ENCODE data around the gene KCNQ5. TPM values are rescaled to one million over a fixed set of nuclear protein-coding genes. Genes with fewer than 3 reads are reported as not detected.

The KCNQ5 gene
- total RNA-seq, 1 experiment from 2014 or later: 2.0 TPM

GRCh38 chr6:73180076-73180738 lies 558.3 kb downstream of the KCNQ5 start (continued):
- TF ChIP-seq E2F5 (CRISPR knock-in tag; IDR thresholded peaks at IDR 0.05) (no peak), ELF4 (CRISPR knock-in tag; IDR thresholded peaks at IDR 0.05; ENCODE audit: low read depth) (no peak)

GRCh38 chr6:73180763-73181619 lies 559.1 kb downstream of the KCNQ5 start:
- peaks cover 18% of the 10 kb centered on the region for H3K4me1 Mint-ChIP-seq
- POLR2A ChIA-PET: no interaction called here
- peak; percentile 84 for ATAC-seq
- H3K4me3 Mint-ChIP-seq: no peak overlapping the region
- DNase-seq (ENCODE audit: low spot score): no peak
- no peaks in the 10 kb centered on the region for H3K27me3 Mint-ChIP-seq (ENCODE audit: low read depth)
- TF ChIP-seq SP1 (CRISPR knock-in tag; conservative IDR thresholded peaks at IDR 0.05): no peak
- peak; percentile 80 for TF ChIP-seq CTCF (IDR thresholded peaks at IDR 0.05)
- TF ChIP-seq MLX (CRISPR knock-in tag; IDR thresholded peaks at IDR 0.05): no peak
- H3K9me3 Mint-ChIP-seq: no peaks in the 10 kb centered on the region
- H3K36me3 Mint-ChIP-seq: no peaks in the 10 kb centered on the region
- no peak overlapping the region for H3K27ac Mint-ChIP-seq
- CTCF ChIA-PET: interaction anchor here (0.6 to 1.0 kb wide), 2 partner anchors 11 to 27 kb away, joined by 3 read pairs; no protein-coding TSS in a partner anchor

GRCh38 chr6:73182021-73182607 lies 560.2 kb downstream of the KCNQ5 start:
- no peaks in the 10 kb centered on the region for H3K36me3 Mint-ChIP-seq
- no peak overlapping the region for H3K4me3 Mint-ChIP-seq
- peaks cover 18% of the 10 kb centered on the region for H3K4me1 Mint-ChIP-seq
- H3K9me3 Mint-ChIP-seq: no peaks in the 10 kb centered on the region
- no peaks in the 10 kb centered on the region for H3K27me3 Mint-ChIP-seq (ENCODE audit: low read depth)
- H3K27ac Mint-ChIP-seq: no peak overlapping the region
- no peak for ATAC-seq
- ChIA-PET CTCF (interaction anchor here (0.9 to 1.0 kb wide), 2 partner anchors 48 to 207 kb away, joined by 3 to 5 read pairs; no protein-coding TSS in a partner anchor), POLR2A (no interaction called here)
- DNase-seq (ENCODE audit: low spot score): no peak
- TF ChIP-seq RELA (CRISPR knock-in tag; IDR thresholded peaks at IDR 0.05; ENCODE audit: borderline replicate concordance) (no peak), E2F1 (CRISPR knock-in tag; IDR thresholded peaks at IDR 0.05) (no peak), AFF4 (CRISPR knock-in tag; IDR thresholded peaks at IDR 0.05; ENCODE audit: borderline replicate concordance) (no peak), FOXP4 (CRISPR knock-in tag; IDR thresholded peaks at IDR 0.05) (no peak), ZNF219 (CRISPR knock-in tag; IDR thresholded peaks at IDR 0.05; ENCODE audit: borderline replicate concordance) (no peak), NFE2L1 (CRISPR knock-in tag; IDR thresholded peaks at IDR 0.05) (no peak), USF2 (CRISPR knock-in tag; IDR thresholded peaks at IDR 0.05) (no peak), AR (CRISPR knock-in tag; IDR thresholded peaks at IDR 0.05) (no peak)

All from WTC11 (cell line).